ENCODE results near the gene CTIF. TPM values are rescaled to one million over a fixed set of nuclear protein-coding genes. Genes with fewer than 3 reads are reported as not detected.
A peak's percentile ranks its signal among the peaks of the same experiment; 100 is the strongest.

The CTIF gene
- total RNA-seq, 2 experiments from 2014 or later = 0.06 to 0.38 TPM

GRCh38 chr18:48874233-48874632 is 335.4 kb downstream of the CTIF start:
- Histone ChIP-seq H3K27ac (ENCODE audit: low read depth, low read length, poor library complexity, severe bottlenecking) (no peak overlapping the region), H3K9me3 (ENCODE audit: low read length) (no peaks in the 10 kb centered on the region), H3K9me2 (ENCODE audit: insufficient read depth, low read length) (no peaks in the 10 kb centered on the region), H3K4me2 (ENCODE audit: low read length) (no peak overlapping the region), H3K4me1 (ENCODE audit: insufficient read depth, low read length, poor library complexity, severe bottlenecking) (peaks cover 6% of the 10 kb centered on the region), H2AFZ (ENCODE audit: low read length) (no peak overlapping the region), H4K20me1 (ENCODE audit: insufficient read depth, low read length) (no peaks in the 10 kb centered on the region), H3K4me3 (ENCODE audit: low read depth, low read length, poor library complexity, severe bottlenecking) (no peak overlapping the region), H3K79me2 (ENCODE audit: insufficient read depth, low read depth, low read length) (no peaks in the 10 kb centered on the region), H3K36me3 (ENCODE audit: insufficient read depth, low read length) (no peaks in the 10 kb centered on the region)
- intact Hi-C loops (cut with micrococcal nuclease; ENCODE audit: unreplicated experiment) = no loop called here
- POLR2A ChIA-PET = no interaction called here
- CTCF ChIA-PET (ENCODE audit: unreplicated experiment) = interaction anchor here (0.7 kb wide), 1 partner anchor 88 kb away, joined by 3 read pairs; no protein-coding TSS in a partner anchor
- TF ChIP-seq, protein P1, sequence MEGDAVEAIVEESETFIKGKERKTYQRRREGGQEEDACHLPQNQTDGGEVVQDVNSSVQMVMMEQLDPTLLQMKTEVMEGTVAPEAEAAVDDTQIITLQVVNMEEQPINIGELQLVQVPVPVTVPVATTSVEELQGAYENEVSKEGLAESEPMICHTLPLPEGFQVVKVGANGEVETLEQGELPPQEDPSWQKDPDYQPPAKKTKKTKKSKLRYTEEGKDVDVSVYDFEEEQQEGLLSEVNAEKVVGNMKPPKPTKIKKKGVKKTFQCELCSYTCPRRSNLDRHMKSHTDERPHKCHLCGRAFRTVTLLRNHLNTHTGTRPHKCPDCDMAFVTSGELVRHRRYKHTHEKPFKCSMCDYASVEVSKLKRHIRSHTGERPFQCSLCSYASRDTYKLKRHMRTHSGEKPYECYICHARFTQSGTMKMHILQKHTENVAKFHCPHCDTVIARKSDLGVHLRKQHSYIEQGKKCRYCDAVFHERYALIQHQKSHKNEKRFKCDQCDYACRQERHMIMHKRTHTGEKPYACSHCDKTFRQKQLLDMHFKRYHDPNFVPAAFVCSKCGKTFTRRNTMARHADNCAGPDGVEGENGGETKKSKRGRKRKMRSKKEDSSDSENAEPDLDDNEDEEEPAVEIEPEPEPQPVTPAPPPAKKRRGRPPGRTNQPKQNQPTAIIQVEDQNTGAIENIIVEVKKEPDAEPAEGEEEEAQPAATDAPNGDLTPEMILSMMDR (conservative IDR thresholded peaks at IDR 0.05; ENCODE audit: low read length) = no peak
- no peak for TF ChIP-seq EZH2phosphoT487 (IDR thresholded peaks at IDR 0.05; ENCODE audit: borderline replicate concordance, low read depth, low read length)
- no TSS peak for BruUV-seq (replicated peaks)
- no peak for DNase-seq (ENCODE audit: low spot score)

DNA sequence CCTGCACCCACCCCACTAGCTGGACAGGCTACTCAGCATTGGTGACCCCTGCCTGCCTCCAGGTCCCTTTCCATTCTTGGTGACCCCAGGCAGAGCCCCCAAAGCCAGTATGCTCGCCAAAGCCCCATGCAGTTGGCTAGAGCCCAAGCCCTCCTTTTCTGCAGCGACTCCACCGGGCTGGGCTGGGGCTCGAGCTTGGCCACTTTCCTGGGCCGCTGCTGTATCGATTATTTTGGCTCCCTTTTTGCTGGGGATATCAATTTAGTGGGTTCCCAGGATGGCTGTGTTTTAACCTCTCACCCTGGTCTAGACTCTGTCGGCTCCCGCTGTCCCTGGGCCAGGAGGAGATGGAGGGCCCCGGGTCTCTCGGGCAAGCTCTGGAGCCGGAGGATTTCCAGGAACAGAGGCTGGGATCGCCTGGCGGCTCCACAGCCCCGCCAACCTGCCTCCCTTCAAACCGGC is 335.9 kb downstream of the CTIF start:
- no peaks in the 10 kb centered on the region for H3K79me2 ChIP-seq (ENCODE audit: insufficient read depth, low read depth, low read length)
- TF ChIP-seq, protein P1 (conservative IDR thresholded peaks at IDR 0.05; ENCODE audit: low read length) = no peak
- TF ChIP-seq EZH2phosphoT487 (IDR thresholded peaks at IDR 0.05; ENCODE audit: borderline replicate concordance, low read depth, low read length) = no peak
- H2AFZ ChIP-seq (ENCODE audit: low read length) = no peak overlapping the region
- peaks cover 2% of the 10 kb centered on the region for H3K4me1 ChIP-seq (ENCODE audit: insufficient read depth, low read length, poor library complexity, severe bottlenecking)
- no peaks in the 10 kb centered on the region for H3K9me2 ChIP-seq (ENCODE audit: insufficient read depth, low read length)
- no TSS peak for BruUV-seq (replicated peaks)
- ChIA-PET CTCF (ENCODE audit: unreplicated experiment) (interaction anchor here (0.7 kb wide), 1 partner anchor 89 kb away, joined by 3 read pairs; no protein-coding TSS in a partner anchor), POLR2A (no interaction called here)
- no peak overlapping the region for H3K4me3 ChIP-seq (ENCODE audit: low read depth, low read length, poor library complexity, severe bottlenecking)
- H3K9me3 ChIP-seq (ENCODE audit: low read length) = no peaks in the 10 kb centered on the region
- no peaks in the 10 kb centered on the region for H3K36me3 ChIP-seq (ENCODE audit: insufficient read depth, low read length)
- H4K20me1 ChIP-seq (ENCODE audit: insufficient read depth, low read length) = no peaks in the 10 kb centered on the region
- no peak overlapping the region for H3K4me2 ChIP-seq (ENCODE audit: low read length)
- intact Hi-C loops (cut with micrococcal nuclease; ENCODE audit: unreplicated experiment) = no loop called here
- no peak overlapping the region for H3K27ac ChIP-seq (ENCODE audit: low read depth, low read length, poor library complexity, severe bottlenecking)
- no peak for DNase-seq (ENCODE audit: low spot score)

DNA sequence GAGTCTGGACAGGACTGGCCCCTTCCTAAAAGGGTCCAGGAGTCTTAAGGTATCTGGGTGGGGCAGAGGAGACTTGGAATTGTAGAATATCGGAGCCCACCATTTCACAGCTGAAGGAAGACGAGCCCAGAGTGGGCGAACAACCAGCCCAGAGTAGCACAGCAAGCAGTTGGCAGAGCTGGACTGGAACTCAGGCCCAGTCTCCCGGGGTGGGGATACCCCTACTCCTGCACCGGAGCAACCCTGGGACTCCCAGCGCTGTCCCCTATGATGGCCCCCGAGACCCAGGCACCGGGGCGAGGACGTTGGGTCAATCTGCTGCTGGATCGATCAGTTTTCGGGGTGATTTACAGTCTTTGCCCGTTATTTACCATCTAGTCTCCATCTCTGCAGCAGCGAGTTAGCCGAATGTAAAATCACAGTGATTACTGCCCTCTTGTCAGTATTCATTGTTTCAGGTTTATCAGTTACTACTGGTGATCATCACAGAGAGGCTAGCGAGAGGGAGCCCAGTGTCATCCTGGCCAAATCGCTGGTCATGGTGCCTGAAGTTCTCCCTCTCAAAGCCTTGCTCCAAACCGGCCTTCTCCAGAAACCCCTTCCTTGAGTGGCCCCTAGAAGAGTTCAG is 336.6 kb downstream of the CTIF start:
- BruUV-seq (replicated peaks) = no TSS peak
- Histone ChIP-seq H3K4me2 (ENCODE audit: low read length) (no peak overlapping the region), H3K4me1 (ENCODE audit: insufficient read depth, low read length, poor library complexity, severe bottlenecking) (peaks cover 2% of the 10 kb centered on the region), H3K27ac (ENCODE audit: low read depth, low read length, poor library complexity, severe bottlenecking) (no peak overlapping the region), H2AFZ (ENCODE audit: low read length) (no peak overlapping the region), H3K36me3 (ENCODE audit: insufficient read depth, low read length) (no peaks in the 10 kb centered on the region), H3K4me3 (ENCODE audit: low read depth, low read length, poor library complexity, severe bottlenecking) (no peak overlapping the region), H3K9me3 (ENCODE audit: low read length) (no peaks in the 10 kb centered on the region), H3K79me2 (ENCODE audit: insufficient read depth, low read depth, low read length) (no peaks in the 10 kb centered on the region), H3K9me2 (ENCODE audit: insufficient read depth, low read length) (no peaks in the 10 kb centered on the region), H4K20me1 (ENCODE audit: insufficient read depth, low read length) (no peaks in the 10 kb centered on the region)
- intact Hi-C loops (cut with micrococcal nuclease; ENCODE audit: unreplicated experiment) = no loop called here
- CTCF ChIA-PET (ENCODE audit: unreplicated experiment) = no interaction called here
- POLR2A ChIA-PET = no interaction called here
- TF ChIP-seq EZH2phosphoT487 (IDR thresholded peaks at IDR 0.05; ENCODE audit: borderline replicate concordance, low read depth, low read length) = no peak
- TF ChIP-seq, protein P1 (conservative IDR thresholded peaks at IDR 0.05; ENCODE audit: low read length) = no peak
- peak; percentile 8 for DNase-seq (ENCODE audit: low spot score)

Measured in OCI-LY7 (cell line).